Neural cell (in vitro differentiated cells): ENCODE measurements around the gene HSFX3. TPM values are rescaled to one million over a fixed set of nuclear protein-coding genes. Genes with fewer than 3 reads are reported as not detected.

Source experiments
- H2AFZ ChIP-seq: fragments of 200-600, 300-800 bp; sonication (generic), shearing (Covaris generic); 2 replicates; pipeline ENCODE4 v1.6.0; 2014; ENCODE audit warnings: low read depth, mild to moderate bottlenecking, antibody characterized with exemption, low read length, moderate library complexity
- H3F3A ChIP-seq: fragments of 200-600 bp; shearing (Covaris generic); 2 replicates; pipeline ENCODE4 v1.6.1; 2016; ENCODE audit warnings: mild to moderate bottlenecking, moderate library complexity, mixed read lengths, antibody characterized with exemption, low read length; ENCODE audit not compliant: insufficient read depth, poor library complexity, severe bottlenecking
- H3K27ac ChIP-seq: fragments of 200-600, 300-800 bp; sonication (generic), shearing (Covaris generic); 2 replicates; pipeline ENCODE4 v1.5.1; 2014; ENCODE audit warnings: mild to moderate bottlenecking, low read length, moderate library complexity
- H3K27me3 ChIP-seq: fragments of 300-800, 200-600 bp; sonication (generic), shearing (Covaris generic); 2 replicates; pipeline ENCODE4 v1.6.0; 2014; ENCODE audit warnings: mild to moderate bottlenecking, low read depth, low read length, moderate library complexity; ENCODE audit not compliant: insufficient read depth
- H3K36me3 ChIP-seq: fragments of 300-800, 200-600 bp; sonication (generic), shearing (Covaris generic); 2 replicates; pipeline ENCODE4 v1.5.1; 2014; ENCODE audit warnings: mild to moderate bottlenecking, antibody characterized with exemption, low read length, moderate library complexity; ENCODE audit not compliant: insufficient read depth
- H3K4me2 ChIP-seq: fragments of 300-800, 200-600 bp; sonication (generic), shearing (Covaris generic); 2 replicates; pipeline ENCODE4 v1.6.0; 2014; ENCODE audit warnings: mild to moderate bottlenecking, low read length
- H3K4me3 ChIP-seq: fragments of 300-800, 200-600 bp; sonication (generic), shearing (Covaris generic); 2 replicates; pipeline ENCODE4 v1.5.1; 2014; ENCODE audit warnings: mild to moderate bottlenecking, low read length, moderate library complexity
- H3K79me2 ChIP-seq: fragments of 200-600 bp; shearing (Covaris generic); replicated peaks from 2 replicates; pipeline ENCODE4 v1.6.0; 2014; ENCODE audit warnings: mild to moderate bottlenecking, low read length, moderate library complexity; ENCODE audit not compliant: insufficient read depth
- H3K9ac ChIP-seq: fragments of 300-800, 200-600 bp; sonication (generic), shearing (Covaris generic); 2 replicates; pipeline ENCODE4 v1.6.1; 2016; ENCODE audit warnings: mild to moderate bottlenecking, low read length, mixed read lengths
- H3K9me2 ChIP-seq: fragments of 200-600 bp; shearing (Covaris generic); 2 replicates; pipeline ENCODE4 v1.6.1; 2016; ENCODE audit warnings: mild to moderate bottlenecking, low read length, mixed read lengths; ENCODE audit not compliant: insufficient read depth
- H3K9me3 ChIP-seq: fragments of 200-600, 300-800 bp; sonication (generic), shearing (Covaris generic); 2 replicates; pipeline ENCODE4 v1.6.1; 2016; ENCODE audit warnings: mild to moderate bottlenecking, mixed run types, low read length, moderate library complexity, mixed read lengths
- H4K20me1 ChIP-seq: fragments of 200-600 bp; shearing (Covaris generic); 2 replicates; pipeline ENCODE4 v1.6.1; 2016; ENCODE audit warnings: mild to moderate bottlenecking, mixed run types; ENCODE audit not compliant: insufficient read depth
- EP300 ChIP-seq: fragments of 450-650 bp; conservative IDR thresholded peaks from 2 replicates; pipeline ENCODE4 v1.6.1; 2014; ENCODE audit warnings: antibody characterized with exemption, mild to moderate bottlenecking, moderate library complexity; ENCODE audit not compliant: poor library complexity, severe bottlenecking
- EZH2 ChIP-seq: fragments of 200-600, 300-800 bp; shearing (Covaris generic), sonication (generic); IDR thresholded peaks from 2 replicates; pipeline ENCODE4 v1.6.1; 2014; ENCODE audit warnings: antibody characterized with exemption, low read length, borderline replicate concordance, mild to moderate bottlenecking; ENCODE audit not compliant: insufficient read depth, poor library complexity, severe bottlenecking
- MXI1 ChIP-seq: fragments of 450-650 bp; conservative IDR thresholded peaks from 2 replicates; pipeline ENCODE4 v1.6.1; 2014; ENCODE audit warnings: antibody characterized with exemption, mild to moderate bottlenecking; ENCODE audit not compliant: poor library complexity, severe bottlenecking
- POLR2AphosphoS5 ChIP-seq: IDR thresholded peaks from 2 replicates; pipeline ENCODE4 v1.6.1; 2012
- RAD21 ChIP-seq: fragments of 450-650 bp; conservative IDR thresholded peaks from 2 replicates; pipeline ENCODE4 v1.6.1; 2014; ENCODE audit warnings: antibody characterized with exemption, mild to moderate bottlenecking, moderate library complexity
- SMC3 ChIP-seq: fragments of 450-650 bp; conservative IDR thresholded peaks from 2 replicates; pipeline ENCODE4 v1.6.1; 2014; ENCODE audit warnings: antibody characterized with exemption, mild to moderate bottlenecking, moderate library complexity; ENCODE audit not compliant: poor library complexity
- TAF1 ChIP-seq: IDR thresholded peaks from 2 replicates; pipeline ENCODE4 v1.6.1; 2012; ENCODE audit warnings: low read depth
- polyA plus RNA-seq: library from polyadenylated mRNA; depleted of rRNA; stranded (reverse); fragments of >200 nt; gene quantifications from 2 replicates; pipeline ENCODE4 v1.2.3, GENCODE V29; 2014
- TF ChIP-seq, protein P1 (sequence below): fragments of 450-650 bp; IDR thresholded peaks from 2 replicates; pipeline ENCODE4 v1.5.1; 2014; ENCODE audit warnings: antibody characterized with exemption, mild to moderate bottlenecking, moderate library complexity; ENCODE audit not compliant: poor library complexity, severe bottlenecking
- TF ChIP-seq, protein P2 (sequence below): IDR thresholded peaks from 2 replicates; pipeline ENCODE4 v1.6.1; 2012; ENCODE audit warnings: borderline replicate concordance

The HSFX3 gene
- polyA plus RNA-seq, 1 donor from 2014 or later, result not detected

DNA sequence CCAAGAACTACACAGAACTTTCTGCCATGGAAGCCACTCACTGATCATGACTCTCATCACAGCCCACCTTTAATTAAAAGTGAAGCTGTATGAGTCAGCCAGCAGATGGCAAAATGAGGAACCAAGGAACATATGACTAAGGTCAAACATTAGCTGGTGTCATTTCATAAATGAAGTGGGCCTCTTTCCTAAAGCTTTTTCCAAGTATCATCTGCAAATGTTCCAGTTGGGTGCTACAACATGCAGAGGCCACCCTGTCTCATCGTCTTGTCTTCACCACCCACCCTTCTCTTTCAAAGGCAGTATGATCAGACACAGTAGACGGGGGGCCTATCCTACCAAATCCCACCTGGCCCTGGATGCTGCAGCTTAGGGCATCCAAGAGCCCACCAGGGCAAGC, 18.1 kb downstream of the HSFX3 start:
- Histone ChIP-seq H3K9ac (no peak overlapping the region), H3K27me3 (no peaks in the 10 kb centered on the region), H4K20me1 (no peaks in the 10 kb centered on the region), H3K4me3 (no peak overlapping the region), H3K4me2 (no peak overlapping the region), H3K9me3 (no peaks in the 10 kb centered on the region), H3K27ac (no peak overlapping the region), H3K9me2 (no peaks in the 10 kb centered on the region), H3F3A (no peaks in the 10 kb centered on the region), H3K36me3 (no peaks in the 10 kb centered on the region), H3K79me2 (no peaks in the 10 kb centered on the region), H2AFZ (no peak overlapping the region)
- TF ChIP-seq EZH2 (no peak), TAF1 (no peak), SMC3 (no peak), EP300 (no peak), POLR2AphosphoS5 (no peak), RAD21 (no peak), MXI1 (no peak)
- TF ChIP-seq, protein P1, sequence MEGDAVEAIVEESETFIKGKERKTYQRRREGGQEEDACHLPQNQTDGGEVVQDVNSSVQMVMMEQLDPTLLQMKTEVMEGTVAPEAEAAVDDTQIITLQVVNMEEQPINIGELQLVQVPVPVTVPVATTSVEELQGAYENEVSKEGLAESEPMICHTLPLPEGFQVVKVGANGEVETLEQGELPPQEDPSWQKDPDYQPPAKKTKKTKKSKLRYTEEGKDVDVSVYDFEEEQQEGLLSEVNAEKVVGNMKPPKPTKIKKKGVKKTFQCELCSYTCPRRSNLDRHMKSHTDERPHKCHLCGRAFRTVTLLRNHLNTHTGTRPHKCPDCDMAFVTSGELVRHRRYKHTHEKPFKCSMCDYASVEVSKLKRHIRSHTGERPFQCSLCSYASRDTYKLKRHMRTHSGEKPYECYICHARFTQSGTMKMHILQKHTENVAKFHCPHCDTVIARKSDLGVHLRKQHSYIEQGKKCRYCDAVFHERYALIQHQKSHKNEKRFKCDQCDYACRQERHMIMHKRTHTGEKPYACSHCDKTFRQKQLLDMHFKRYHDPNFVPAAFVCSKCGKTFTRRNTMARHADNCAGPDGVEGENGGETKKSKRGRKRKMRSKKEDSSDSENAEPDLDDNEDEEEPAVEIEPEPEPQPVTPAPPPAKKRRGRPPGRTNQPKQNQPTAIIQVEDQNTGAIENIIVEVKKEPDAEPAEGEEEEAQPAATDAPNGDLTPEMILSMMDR, result no peak
- TF ChIP-seq, protein P2, sequence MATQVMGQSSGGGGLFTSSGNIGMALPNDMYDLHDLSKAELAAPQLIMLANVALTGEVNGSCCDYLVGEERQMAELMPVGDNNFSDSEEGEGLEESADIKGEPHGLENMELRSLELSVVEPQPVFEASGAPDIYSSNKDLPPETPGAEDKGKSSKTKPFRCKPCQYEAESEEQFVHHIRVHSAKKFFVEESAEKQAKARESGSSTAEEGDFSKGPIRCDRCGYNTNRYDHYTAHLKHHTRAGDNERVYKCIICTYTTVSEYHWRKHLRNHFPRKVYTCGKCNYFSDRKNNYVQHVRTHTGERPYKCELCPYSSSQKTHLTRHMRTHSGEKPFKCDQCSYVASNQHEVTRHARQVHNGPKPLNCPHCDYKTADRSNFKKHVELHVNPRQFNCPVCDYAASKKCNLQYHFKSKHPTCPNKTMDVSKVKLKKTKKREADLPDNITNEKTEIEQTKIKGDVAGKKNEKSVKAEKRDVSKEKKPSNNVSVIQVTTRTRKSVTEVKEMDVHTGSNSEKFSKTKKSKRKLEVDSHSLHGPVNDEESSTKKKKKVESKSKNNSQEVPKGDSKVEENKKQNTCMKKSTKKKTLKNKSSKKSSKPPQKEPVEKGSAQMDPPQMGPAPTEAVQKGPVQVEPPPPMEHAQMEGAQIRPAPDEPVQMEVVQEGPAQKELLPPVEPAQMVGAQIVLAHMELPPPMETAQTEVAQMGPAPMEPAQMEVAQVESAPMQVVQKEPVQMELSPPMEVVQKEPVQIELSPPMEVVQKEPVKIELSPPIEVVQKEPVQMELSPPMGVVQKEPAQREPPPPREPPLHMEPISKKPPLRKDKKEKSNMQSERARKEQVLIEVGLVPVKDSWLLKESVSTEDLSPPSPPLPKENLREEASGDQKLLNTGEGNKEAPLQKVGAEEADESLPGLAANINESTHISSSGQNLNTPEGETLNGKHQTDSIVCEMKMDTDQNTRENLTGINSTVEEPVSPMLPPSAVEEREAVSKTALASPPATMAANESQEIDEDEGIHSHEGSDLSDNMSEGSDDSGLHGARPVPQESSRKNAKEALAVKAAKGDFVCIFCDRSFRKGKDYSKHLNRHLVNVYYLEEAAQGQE, result no peak

DNA sequence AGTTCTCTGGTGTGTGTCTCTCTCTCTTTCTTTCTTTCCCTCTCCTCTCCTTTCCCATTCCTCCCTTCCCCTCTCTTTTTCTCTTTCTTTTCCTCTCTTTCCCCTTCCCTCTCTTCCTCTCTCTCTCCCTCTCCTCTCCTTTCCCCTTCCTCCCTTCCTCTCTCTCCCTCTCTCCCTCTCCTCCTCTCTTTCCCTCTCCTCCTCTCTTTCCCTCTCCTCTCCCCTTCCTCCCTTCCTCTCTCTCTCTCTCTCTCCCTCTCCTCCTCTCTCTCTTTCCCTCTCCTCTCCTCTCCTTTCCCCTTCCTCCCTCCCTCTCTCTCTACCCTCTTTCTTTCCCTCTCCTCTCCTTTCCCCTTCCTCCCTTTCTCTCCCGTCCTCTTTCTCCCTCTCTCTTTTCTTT, 21.3 kb downstream of the HSFX3 start:
- no peak for TF ChIP-seq POLR2AphosphoS5
- TF ChIP-seq, protein P1, result no peak
- no peak for TF ChIP-seq SMC3
- TF ChIP-seq, protein P2, result no peak
- no peak for TF ChIP-seq RAD21
- TF ChIP-seq EZH2, result no peak
- TF ChIP-seq MXI1, result no peak
- no peak for TF ChIP-seq TAF1
- TF ChIP-seq EP300, result no peak
- no peak overlapping the region for H3K9ac ChIP-seq
- no peaks in the 10 kb centered on the region for H3K79me2 ChIP-seq
- H3K4me3 ChIP-seq, result no peak overlapping the region
- H3F3A ChIP-seq, result no peaks in the 10 kb centered on the region
- H3K27ac ChIP-seq, result no peak overlapping the region
- no peak overlapping the region for H2AFZ ChIP-seq
- H3K36me3 ChIP-seq, result no peaks in the 10 kb centered on the region
- H3K9me2 ChIP-seq, result no peaks in the 10 kb centered on the region
- no peaks in the 10 kb centered on the region for H4K20me1 ChIP-seq
- no peaks in the 10 kb centered on the region for H3K27me3 ChIP-seq
- H3K9me3 ChIP-seq, result no peaks in the 10 kb centered on the region
- H3K4me2 ChIP-seq, result no peak overlapping the region
